HEK293 (cell line): ENCODE results near the gene TLX3.

Source experiments
- CTCF ChIA-PET: fragments of 350-600 bp; formaldehyde crosslinking; extraction: SDS; loops from one replicate; lab custom pipeline; 2021; ENCODE audit warnings: antibody characterized with exemption; lab: Yijun Ruan, JAX
- POLR2A ChIA-PET: fragments of 300-600 bp; formaldehyde crosslinking; extraction: SDS; loops from one replicate; lab custom pipeline; 2020; ENCODE audit warnings: antibody characterized with exemption, inconsistent platforms; lab: Yijun Ruan, JAX
- H3K27ac ChIP-seq: fragments of 200-500 bp; sonication (Bioruptor generic); 2 replicates; pipeline ENCODE4 v1.5.1; 2014; ENCODE audit warnings: low read depth, low read length, control low read depth, inconsistent platforms; ENCODE audit errors: extremely low read depth
- H3K36me3 ChIP-seq, 2 experiments: fragments of 200-500 bp in 1 of 2; sonication (Bioruptor generic) in 1 of 2; 1 replicate in 1 of 2; 2 replicates in 1 of 2; pipeline ENCODE4 v1.5.1; 2014 to 2017; ENCODE audit warnings: inconsistent platforms in 2 of 2, low read length in 2 of 2; ENCODE audit not compliant: control insufficient read depth in 2 of 2, insufficient read depth in 1 of 2
- H3K4me1 ChIP-seq: fragments of 200-500 bp; sonication (Bioruptor generic); 2 replicates; pipeline ENCODE4 v1.5.1; 2014; ENCODE audit warnings: mild to moderate bottlenecking, low read length, inconsistent platforms; ENCODE audit not compliant: control insufficient read depth, insufficient read depth
- H3K4me3 ChIP-seq: 2 replicates; pipeline ENCODE4 v1.5.1; 2011; ENCODE audit warnings: low read depth, mild to moderate bottlenecking, control low read depth, low read length, moderate library complexity
- H3K9me3 ChIP-seq: fragments of 200-500 bp; sonication (Bioruptor generic); 2 replicates; pipeline ENCODE4 v1.5.1; 2014; ENCODE audit warnings: low read depth, low read length, inconsistent platforms; ENCODE audit not compliant: control insufficient read depth, insufficient read depth
- HOXA7 ChIP-seq: sonication (generic); formaldehyde crosslinking; IDR thresholded peaks from 2 replicates; pipeline ENCODE4 v1.8.1; 2022; ENCODE audit warnings: missing genetic modification reagents, borderline replicate concordance
- KLF9 ChIP-seq: fragments of 450-650 bp; formaldehyde crosslinking; IDR thresholded peaks from 2 replicates; pipeline ENCODE4 v1.5.1; 2016; ENCODE audit warnings: missing biosample characterization, missing genetic modification characterization, low read depth
- PRDM10 ChIP-seq: fragments of 450-650 bp; formaldehyde crosslinking; IDR thresholded peaks from 2 replicates; pipeline ENCODE4 v1.5.1; 2016; ENCODE audit warnings: missing biosample characterization, missing genetic modification characterization
- ZBTB7A ChIP-seq: fragments of 450-650 bp; formaldehyde crosslinking; IDR thresholded peaks from 2 replicates; pipeline ENCODE4 v1.5.1; 2016; ENCODE audit warnings: low read depth, missing biosample characterization, missing genetic modification characterization
- ZIC2 ChIP-seq: fragments of 450-650 bp; formaldehyde crosslinking; IDR thresholded peaks from 2 replicates; pipeline ENCODE4 v1.5.1; 2016; ENCODE audit warnings: missing biosample characterization, missing genetic modification characterization
- ZNF274 ChIP-seq, 2 experiments: fragments of 200-500 bp in 1 of 2; fragments of 450-650 bp in 1 of 2; sonication (Bioruptor generic) in 1 of 2; formaldehyde crosslinking in 1 of 2; IDR thresholded peaks; 2 replicates each; pipeline versions ENCODE4 v1.5.1 to v1.6.1; 2014 to 2016; ENCODE audit warnings: borderline replicate concordance in 1 of 2, inconsistent platforms in 1 of 2, low read length in 1 of 2, missing biosample characterization in 1 of 2, missing genetic modification characterization in 1 of 2
- ZNF311 ChIP-seq: fragments of 450-650 bp; formaldehyde crosslinking; IDR thresholded peaks from 2 replicates; pipeline ENCODE4 v1.5.1; 2017; ENCODE audit warnings: missing biosample characterization, missing genetic modification characterization, borderline replicate concordance
- ZNF37A ChIP-seq: fragments of 450-650 bp; IDR thresholded peaks from 2 replicates; pipeline ENCODE4 v1.5.1; 2018; ENCODE audit warnings: missing biosample characterization, missing genetic modification characterization
- ZNF555 ChIP-seq: fragments of 450-650 bp; formaldehyde crosslinking; conservative IDR thresholded peaks from 2 replicates; pipeline ENCODE4 v1.5.1; 2017; ENCODE audit warnings: missing biosample characterization, mild to moderate bottlenecking, missing genetic modification characterization, inconsistent platforms
- ZNF600 ChIP-seq: fragments of 450-650 bp; formaldehyde crosslinking; IDR thresholded peaks from 2 replicates; pipeline ENCODE4 v1.5.1; 2016; ENCODE audit warnings: missing biosample characterization, missing genetic modification characterization
- TF ChIP-seq, protein P1 (sequence below): fragments of 450-650 bp; formaldehyde crosslinking; IDR thresholded peaks from 2 replicates; pipeline ENCODE4 v1.5.0; 2017; ENCODE audit warnings: missing biosample characterization, missing genetic modification characterization, borderline replicate concordance

The TLX3 gene

DNA sequence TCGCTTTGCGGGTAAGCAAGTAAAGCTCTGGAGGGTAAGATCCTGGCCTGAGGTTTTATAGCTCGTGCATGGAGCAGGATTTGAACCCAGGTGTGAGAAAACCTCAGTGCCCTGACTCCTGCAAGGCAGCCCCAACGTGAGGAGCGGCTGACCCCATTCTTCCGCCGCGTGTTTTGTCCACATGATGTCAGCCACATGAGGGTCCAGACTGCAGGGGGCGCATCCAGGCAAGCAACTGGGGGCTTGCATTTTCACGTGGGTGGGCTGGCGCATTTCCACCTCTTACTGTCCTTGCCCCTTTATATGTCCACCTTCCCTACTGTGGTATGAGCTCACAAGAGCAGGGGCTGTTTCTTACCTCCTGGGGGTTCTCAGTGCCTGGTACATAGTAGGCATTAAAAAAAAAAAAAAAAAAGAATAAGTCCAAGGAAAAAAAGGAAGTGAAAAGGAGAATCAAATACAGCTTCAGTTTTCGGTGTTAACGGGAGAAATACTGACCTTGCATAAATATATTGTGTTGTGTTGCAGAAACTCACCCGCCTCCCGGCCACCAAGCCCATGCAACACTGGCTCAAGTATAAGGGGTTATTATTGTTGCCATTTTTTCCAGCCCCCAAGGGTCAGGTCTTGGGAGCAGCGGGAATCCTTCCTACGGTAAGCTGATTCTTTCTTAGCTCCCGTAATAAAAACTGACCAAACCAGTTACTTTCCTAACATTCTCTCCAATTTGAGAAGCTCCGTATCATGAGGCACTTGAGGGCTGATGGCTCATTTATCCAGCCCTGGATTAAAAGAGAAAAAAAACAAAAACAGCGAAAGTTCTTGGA, 15.0 kb downstream of the TLX3 start:
- TF ChIP-seq KLF9 (tag by site-specific recombination) (no peak), ZIC2 (tag by site-specific recombination) (peak; percentile 80)
- Histone ChIP-seq H3K36me3 (no peaks in the 10 kb centered on the region), H3K27ac (no peak overlapping the region), H3K4me1 (no peaks in the 10 kb centered on the region), H3K9me3 (no peaks in the 10 kb centered on the region), H3K4me3 (no peak overlapping the region)
- ChIA-PET POLR2A (interaction anchor here (1.0 kb wide), 1 partner anchor 15 kb away, joined by 4 read pairs; the partner anchor contains the start of gene TLX3), CTCF (interaction anchor here (0.7 to 1.7 kb wide), 4 partner anchors 12 to 584 kb away, joined by 3 to 5 read pairs (median 4); no protein-coding TSS in a partner anchor)

DNA sequence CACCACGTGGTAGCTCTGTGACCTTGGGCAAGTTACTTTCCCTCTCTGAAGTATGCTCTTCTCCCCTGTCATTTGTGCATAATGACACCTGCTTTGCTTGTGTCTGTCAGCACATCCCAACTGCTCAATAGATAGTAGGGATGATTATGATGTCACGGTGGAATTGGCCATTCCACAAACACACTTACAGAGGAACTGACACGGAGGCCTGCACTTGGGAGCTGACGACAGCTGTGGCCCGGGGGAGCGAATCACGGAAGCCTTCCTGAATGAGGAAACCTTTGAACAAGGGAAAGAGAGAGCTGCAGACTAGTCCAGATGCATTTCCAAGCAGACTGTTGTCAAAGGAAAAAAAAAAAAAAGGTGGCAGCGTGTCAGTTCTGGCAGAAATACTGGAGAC, 21.0 kb downstream of the TLX3 start:
- Histone ChIP-seq H3K4me1 (no peaks in the 10 kb centered on the region), H3K27ac (no peak overlapping the region), H3K9me3 (no peaks in the 10 kb centered on the region), H3K4me3 (no peak overlapping the region), H3K36me3 (no peaks in the 10 kb centered on the region)
- POLR2A ChIA-PET, result no interaction called here
- CTCF ChIA-PET, result interaction anchor here (0.5 to 1.5 kb wide), 5 partner anchors 12 to 691 kb away, joined by 3 to 4 read pairs (median 3); no protein-coding TSS in a partner anchor
- no peak for TF ChIP-seq ZNF311 (tag by site-specific recombination)
- no peak for TF ChIP-seq ZNF37A (tag by site-specific recombination)
- TF ChIP-seq, protein P1, sequence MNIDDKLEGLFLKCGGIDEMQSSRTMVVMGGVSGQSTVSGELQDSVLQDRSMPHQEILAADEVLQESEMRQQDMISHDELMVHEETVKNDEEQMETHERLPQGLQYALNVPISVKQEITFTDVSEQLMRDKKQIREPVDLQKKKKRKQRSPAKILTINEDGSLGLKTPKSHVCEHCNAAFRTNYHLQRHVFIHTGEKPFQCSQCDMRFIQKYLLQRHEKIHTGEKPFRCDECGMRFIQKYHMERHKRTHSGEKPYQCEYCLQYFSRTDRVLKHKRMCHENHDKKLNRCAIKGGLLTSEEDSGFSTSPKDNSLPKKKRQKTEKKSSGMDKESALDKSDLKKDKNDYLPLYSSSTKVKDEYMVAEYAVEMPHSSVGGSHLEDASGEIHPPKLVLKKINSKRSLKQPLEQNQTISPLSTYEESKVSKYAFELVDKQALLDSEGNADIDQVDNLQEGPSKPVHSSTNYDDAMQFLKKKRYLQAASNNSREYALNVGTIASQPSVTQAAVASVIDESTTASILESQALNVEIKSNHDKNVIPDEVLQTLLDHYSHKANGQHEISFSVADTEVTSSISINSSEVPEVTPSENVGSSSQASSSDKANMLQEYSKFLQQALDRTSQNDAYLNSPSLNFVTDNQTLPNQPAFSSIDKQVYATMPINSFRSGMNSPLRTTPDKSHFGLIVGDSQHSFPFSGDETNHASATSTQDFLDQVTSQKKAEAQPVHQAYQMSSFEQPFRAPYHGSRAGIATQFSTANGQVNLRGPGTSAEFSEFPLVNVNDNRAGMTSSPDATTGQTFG (tag by site-specific recombination), result no peak
- no peak for TF ChIP-seq PRDM10 (tag by site-specific recombination)
- TF ChIP-seq ZNF274 (IDR thresholded peaks at IDR 0.05; ENCODE audit: low read length), result no peak
- no peak for TF ChIP-seq ZNF274 (tag by site-specific recombination; IDR thresholded peaks at IDR 0.05; ENCODE audit: borderline replicate concordance)
- TF ChIP-seq ZBTB7A (tag by site-specific recombination), result no peak
- no peak for TF ChIP-seq HOXA7
- no peak for TF ChIP-seq ZNF555 (tag by site-specific recombination)
- TF ChIP-seq, all 188 proteins: peak for 0

GRCh38 chr5:171335616-171336015, 26.6 kb downstream of the TLX3 start:
- Histone ChIP-seq H3K36me3 (no peaks in the 10 kb centered on the region), H3K4me3 (no peak overlapping the region), H3K4me1 (no peaks in the 10 kb centered on the region), H3K9me3 (no peaks in the 10 kb centered on the region), H3K27ac (no peak overlapping the region)
- ChIA-PET CTCF (interaction anchor here (0.8 to 4.4 kb wide), 6 partner anchors 8 to 532 kb away, joined by 3 to 63 read pairs (median 4); no protein-coding TSS in a partner anchor), POLR2A (no interaction called here)
- no peak for TF ChIP-seq ZNF274 (IDR thresholded peaks at IDR 0.05; ENCODE audit: low read length)
- TF ChIP-seq ZNF274 (tag by site-specific recombination; IDR thresholded peaks at IDR 0.05; ENCODE audit: borderline replicate concordance), result no peak
- TF ChIP-seq ZNF600 (tag by site-specific recombination), result peak; percentile 42; the same call in 1 of the 2 replicates
